NOMO-1 (cell line): Measurements from ENCODE around the gene ISM1.

Experiments used
- DNase-seq, 2 experiments: peaks; one replicate each; lab custom pipeline; 2025; ENCODE audit not compliant: unreplicated experiment in 2 of 2; lab: John Stamatoyannopoulos, UW

The ISM1 gene

DNA sequence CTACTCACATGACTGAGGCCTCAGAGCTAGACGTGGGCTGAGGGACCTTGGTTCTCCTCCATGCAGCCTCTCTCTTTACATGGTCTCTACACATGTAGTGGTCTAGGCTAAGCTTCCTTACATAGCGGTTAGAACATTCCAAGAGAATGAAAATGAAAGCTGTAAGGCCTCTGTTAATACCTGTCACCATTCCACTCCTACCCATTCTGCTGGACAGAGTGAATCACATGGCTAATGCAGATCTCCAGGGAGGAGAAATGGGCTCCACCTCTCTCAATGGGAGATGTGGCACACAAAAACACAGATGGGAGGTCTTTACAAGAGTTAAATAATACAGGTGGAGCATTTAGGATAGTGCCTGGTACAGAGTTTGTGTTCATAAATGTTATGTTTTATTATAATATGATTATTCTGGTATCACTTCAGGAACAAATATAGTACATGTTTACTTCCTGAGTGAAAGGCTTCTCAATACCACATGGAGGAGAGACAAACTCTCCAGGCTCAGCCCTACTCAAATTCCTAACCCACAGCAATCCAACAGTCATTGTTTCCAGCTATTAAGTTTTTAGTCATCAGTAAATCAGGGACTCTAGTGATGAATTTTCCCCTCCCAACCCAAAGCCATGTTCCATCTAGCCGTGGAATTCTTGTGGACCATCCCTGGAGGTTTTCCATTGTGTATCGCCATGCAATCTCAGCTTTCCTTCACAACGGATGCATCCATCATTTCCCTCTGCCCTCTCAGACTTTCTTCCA is 57.9 kb downstream of the ISM1 start:
- no peak for DNase-seq

DNA sequence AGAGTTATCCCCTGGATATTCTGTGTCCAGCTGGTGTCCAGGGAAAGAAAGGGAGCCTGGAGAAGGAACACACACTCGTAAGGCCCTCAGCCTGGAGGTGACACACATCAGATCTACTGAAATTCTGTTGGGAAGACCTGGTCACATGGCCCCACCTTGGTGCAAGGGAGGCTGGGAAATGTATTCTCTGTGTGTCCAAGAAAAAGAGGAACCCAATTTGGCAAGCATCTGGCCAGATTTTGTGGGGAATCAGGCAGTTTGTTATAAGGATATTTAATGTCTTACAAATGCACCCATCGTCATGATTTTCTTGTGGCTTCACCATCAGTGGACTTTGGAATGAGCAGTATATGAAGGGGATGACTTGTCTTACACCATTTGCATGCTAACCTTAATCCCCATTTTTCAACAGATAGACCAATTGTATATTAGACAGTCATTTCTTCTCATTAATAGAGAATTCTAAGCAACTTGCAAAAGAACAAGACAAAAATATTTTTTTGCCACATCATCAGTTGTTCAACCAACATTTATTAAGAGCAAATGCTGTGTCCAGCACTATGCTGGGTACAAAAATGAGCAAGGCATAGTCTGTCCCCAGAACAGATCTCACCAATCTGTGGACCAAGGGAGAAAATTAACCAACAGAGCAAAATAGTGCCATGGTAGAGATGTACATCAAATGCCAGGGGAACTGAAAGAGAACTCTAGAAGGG is 59.7 kb downstream of the ISM1 start:
- no peak for DNase-seq

DNA sequence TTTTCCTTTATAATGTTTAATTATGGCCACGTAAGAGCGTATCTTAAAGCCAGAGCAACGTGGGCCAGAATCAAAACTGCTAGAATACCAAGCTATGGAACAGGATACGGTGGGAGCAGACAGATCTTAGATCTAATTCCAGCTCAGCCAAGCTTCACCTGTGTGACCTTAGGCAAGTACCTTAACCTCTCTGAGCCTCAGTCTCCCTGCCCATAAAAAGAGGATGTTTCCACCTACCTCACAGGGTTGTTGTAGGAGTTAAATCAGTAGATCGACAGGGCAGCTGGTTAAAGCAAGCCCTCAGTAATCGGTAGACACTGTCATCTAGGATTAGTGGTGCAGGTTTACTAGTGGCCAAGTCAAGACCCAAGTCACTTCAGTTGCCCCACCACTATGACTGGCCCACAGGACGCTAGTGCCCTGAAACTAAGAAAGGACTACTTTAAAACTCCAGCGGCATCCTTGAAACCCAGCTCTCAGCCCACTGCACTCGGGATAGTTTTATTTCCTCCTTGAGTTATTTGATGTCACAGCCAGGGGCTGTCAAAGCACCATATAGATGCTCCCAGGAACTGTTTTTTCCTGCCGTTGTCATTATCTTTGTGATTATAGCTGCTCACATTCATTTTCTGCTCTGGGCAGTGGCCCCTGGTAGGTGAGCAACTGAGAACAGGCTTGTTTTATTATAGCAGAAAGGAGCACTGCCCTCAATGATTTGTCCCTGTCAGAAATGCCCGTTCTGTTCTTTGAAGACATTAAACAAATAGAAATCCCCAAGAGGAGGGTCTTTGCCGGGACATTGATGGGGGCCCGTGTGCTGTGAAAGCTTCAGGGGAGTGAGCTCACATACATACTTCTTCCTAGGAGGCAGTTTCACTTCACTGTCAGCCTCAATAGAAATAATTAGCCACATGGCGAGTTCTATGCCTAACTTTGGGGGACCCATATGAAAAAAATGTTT is 63.1 kb downstream of the ISM1 start:
- no peak for DNase-seq

DNA sequence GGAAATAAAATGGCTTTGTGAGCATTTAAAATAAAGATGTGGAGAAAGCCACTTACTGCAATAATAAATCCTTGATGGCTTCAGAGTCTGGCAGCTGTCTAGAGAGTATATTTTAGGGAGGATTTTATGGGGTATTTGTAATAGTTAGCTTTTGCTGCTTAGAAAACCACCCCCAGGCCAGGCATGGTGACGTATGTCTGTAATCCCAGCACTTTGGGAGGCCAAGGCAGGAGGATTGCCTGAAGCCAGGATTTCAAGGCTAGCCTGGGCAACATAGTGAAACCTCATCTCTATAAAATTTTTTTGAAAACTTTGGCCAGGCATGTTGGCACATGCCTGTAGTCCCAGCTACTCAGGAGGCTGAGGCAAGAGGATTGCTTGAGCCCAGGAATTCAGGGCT is 63.8 kb downstream of the ISM1 start:
- no peak for DNase-seq

DNA sequence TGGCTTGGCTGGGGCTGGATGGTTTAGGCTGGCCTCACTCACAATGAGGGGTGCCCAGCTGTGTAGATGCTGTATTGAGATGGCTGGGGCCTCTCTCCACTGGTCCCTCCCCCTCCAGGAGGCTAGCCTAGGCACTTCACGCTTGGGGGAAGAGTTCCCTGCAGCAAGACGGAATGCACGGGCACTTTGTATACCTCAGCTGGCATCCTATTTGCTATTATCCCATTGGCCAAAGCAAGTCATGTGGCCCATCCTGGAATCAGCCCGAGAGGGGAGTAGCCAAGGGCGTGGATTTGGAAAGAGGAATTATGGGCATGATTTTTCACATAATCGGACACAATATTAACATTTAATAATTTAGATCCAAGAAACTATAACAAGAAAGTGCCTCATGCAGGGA is 64.3 kb downstream of the ISM1 start:
- DNase-seq: no peak

DNA sequence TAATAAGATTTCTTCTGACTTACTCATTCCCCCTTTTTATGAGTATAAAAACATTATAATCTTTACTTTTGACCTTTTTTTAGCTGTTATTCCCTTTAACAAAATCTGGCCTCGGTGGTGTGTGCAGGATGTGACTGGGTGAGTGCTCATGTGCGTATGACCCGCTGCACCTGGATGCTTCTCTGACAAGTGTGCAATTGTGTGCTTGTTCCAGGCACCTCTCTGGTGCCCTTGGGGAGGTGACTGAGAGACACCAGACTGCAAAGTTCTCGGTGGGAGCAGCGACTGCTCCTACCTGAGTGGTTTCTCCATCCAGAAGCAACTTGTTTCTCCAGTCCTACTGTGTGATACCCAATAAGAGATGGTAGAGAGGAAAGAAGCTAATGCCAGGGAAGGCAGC is 65.0 kb downstream of the ISM1 start:
- DNase-seq: no peak

DNA sequence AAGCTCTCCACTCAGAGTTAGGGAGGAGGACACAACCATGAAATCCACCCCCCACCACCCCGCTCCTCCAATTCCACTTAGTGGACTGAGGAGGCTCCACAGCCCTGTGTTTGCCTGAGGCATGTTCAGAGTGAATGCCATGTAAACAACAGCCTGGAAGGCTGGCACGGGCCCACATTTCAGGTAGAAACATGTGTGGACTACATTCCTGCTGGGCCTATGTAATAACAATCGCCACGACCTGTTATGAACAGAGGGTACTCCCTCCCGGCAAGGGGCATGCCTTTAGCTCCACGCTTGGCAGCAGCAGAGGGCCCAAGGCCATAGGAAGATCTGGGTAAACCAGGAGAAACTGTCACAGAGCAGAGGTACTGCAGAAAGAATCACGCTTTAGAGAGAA is 65.5 kb downstream of the ISM1 start:
- DNase-seq: no peak

DNA sequence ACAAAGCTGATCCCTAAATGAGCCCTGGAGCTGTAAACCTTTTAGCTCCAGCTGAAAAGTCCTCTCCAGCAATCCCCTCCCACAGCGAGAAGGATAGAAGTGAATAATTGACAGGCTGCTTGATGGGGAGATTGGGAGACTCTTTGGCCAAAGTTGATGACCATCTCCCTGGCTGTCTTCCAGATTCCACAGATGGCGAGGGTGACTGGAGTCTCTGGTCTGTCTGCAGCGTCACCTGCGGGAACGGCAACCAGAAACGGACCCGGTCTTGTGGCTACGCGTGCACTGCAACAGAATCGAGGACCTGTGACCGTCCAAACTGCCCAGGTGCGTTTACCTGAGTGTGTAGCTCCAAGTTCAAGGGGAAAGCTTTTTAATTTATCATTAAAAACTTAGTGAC is 67.3 kb downstream of the ISM1 start:
- no peak for DNase-seq

DNA sequence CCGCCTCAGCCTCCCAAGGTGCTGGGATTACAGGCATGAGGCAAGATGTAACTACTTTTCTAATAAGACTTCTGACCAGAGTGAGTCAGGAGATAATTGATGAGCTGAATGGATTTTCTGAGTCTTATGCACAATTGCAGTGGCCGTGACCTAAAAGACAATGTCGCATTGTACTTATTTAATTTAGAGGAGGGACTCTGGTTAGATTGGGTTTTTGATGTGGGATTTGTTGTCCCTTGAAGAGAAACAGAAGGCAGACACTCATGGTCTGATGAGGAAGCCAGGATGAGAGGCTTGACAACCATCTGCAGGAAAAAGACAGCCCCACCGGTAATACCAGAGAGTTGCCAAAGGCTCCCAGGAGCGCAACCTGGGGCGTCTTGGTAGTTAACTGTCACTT is 68.0 kb downstream of the ISM1 start:
- DNase-seq: no peak

DNA sequence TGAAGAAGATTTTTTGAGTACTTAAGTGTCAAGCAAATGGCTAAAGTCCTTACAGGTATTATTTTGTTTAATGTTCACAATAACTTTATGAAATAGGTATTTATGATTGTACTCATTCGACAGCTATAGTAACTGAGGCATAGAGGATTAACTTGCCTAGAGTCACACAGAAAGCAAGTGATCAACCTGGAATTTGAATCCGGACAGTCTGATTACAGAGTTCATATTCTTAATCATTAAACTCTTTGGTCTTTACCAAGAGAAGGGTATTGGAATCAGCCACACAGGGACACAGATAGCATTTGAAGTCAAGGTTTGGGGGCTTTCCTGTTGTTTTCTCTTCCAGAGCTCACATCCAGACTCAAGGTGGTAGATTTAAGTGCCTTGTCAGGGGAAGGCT is 69.7 kb downstream of the ISM1 start:
- DNase-seq: no peak

DNA sequence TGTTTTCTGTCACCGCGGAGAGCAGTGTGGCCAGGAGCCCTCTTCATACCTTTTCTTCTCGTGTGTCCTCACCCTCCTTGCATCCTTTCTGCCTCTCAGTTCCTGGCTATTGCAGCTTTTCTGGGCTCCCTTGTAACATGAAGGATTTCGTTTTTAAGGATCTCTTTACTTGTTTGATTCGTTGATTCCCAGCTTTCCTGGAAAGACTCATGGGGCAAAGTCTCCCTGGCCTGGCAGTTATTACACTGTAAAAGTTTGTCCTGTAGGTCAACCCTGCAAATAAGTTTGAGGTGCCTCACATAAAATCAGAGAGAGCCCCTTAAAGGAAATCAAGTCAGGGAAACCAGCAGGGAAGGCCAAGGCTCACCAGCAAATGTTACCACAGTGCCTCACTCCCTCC is 70.1 kb downstream of the ISM1 start:
- DNase-seq: no peak

DNA sequence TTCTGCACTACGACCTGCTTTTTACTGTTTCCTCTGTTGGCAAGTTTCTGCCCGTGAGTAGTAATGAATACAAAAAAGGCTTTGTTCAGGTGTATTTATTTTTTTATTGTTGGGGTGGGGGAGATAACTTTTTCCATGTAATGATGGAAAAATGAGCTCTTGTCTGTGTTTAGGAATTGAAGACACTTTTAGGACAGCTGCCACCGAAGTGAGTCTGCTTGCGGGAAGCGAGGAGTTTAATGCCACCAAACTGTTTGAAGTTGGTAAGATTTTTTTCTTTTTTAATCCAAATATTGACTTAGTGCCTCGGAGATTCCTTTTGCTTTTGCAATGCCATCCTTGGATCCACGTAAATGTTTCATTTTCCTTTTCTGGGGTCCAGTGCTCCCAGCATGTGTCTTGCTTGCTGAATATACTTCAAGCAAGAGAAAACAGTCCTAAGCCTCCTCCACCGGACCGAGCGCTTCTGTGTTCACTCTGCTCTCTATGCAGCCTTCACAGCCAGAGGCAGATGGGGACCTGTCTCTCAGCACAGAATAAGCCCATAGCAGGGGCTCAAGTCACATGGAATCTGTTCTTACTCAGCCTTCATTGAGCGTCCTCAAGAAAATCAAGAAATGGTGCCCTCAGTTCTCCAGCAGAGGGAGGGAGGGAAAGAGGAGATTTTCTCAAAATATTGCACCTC is 71.3 kb downstream of the ISM1 start:
- DNase-seq: no peak

DNA sequence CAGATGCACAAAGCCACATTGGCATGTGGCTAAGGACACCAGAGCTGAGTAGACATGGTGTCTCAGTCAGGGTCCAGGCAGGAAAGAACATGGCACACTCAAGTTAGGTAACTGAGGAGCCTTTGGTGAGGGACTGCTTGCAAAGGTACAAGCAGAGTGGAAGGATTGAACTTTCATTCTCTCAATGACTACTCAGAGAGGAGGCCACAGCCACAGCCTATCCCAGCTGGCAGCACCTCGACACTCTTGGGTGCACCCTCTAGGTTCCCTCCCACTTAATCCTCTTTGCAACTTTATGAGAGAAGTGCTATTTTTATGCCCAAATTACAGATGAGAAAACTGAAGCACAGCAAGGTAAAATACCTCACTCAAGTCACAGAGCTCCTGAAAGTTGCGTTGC is 73.4 kb downstream of the ISM1 start:
- DNase-seq: no peak

DNA sequence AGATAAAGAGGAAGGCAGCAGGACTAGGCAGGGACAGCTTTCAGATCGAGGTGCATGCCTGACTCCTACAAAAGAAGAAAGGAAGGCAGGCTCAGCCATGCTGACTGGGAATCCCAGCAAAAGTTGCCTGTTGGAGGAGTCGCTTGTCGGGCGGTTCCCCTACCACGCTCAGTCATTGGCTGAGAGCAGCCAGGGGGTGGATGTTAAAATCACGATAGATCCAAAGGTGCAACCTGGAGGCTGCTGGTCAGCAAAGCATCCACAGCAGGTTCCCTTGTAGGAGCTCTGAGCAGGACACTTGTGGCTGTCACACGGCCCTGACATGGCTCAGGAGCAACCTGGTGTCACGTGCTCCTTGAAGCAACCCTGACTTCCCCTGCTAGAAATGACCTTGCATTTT is 74.6 kb downstream of the ISM1 start:
- no peak for DNase-seq

DNA sequence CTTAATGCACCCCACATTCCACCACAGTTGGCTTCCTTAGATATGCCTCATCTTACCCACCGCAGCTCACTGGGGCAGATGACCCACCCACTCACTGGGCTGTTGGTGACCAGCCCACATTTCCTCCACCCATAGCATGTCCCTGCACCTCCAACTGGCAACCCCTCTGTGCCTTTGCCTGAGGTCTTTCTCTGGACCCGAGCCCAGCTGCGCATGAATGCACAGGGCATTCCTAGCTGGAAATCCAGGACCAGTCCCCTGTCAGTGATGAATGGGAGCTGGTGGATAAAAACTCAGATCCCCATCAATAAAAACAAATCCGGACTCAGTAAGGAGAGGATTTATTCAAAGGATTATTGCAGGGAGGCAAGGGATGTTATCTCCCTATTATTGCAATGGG is 75.0 kb downstream of the ISM1 start:
- no peak for DNase-seq

DNA sequence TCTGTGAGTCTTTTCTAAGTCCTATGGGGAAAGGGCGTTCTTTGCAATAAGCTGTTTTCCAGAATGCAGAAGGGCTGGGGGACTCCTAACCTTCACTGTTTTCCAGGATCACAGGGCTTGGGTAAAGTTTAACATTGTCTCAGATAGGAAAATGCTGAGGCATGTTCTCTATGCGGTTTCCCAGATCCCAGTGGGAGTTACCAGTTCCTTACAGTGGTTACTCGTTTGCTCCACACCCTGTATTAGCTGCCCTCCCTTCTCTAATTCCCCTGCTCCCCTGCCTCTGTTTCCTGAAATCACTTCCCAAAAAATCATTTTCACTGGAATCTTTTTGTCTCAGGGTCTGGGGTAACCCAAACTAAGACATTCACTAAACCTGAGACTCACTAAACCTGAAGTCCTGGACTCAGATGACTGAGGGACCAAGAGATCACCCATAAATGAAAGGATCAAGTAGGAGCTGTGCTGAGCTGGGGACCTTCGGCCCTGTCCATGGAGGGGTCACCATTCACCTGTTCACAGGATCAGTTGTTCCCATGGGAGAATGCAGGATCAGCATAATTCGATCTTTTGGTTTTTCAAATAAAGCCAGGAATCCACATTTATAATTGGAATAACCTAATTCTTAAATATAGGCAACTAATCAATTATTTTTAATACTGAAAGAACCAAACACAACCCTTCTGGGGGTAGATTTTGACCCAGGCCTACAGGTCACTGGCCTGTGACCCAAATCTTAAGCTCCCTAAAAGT is 76.2 kb downstream of the ISM1 start:
- DNase-seq: no peak

DNA sequence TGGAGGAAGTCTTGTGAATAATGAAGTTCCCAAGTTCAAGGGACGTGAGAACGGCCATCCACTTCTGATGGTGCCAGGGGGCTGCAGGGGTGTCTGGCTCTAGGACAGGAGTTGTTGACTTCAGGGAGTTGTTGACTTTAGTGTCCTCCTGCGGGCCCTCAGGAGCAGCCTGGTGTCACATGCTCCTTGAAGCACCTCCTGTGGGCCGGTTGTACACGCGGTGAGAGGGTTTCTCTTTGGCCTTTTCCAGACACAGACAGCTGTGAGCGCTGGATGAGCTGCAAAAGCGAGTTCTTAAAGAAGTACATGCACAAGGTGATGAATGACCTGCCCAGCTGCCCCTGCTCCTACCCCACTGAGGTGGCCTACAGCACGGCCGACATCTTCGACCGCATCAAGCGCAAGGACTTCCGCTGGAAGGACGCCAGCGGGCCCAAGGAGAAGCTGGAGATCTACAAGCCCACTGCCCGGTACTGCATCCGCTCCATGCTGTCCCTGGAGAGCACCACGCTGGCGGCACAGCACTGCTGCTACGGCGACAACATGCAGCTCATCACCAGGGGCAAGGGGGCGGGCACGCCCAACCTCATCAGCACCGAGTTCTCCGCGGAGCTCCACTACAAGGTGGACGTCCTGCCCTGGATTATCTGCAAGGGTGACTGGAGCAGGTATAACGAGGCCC is 77.8 kb downstream of the ISM1 start:
- DNase-seq: no peak

DNA sequence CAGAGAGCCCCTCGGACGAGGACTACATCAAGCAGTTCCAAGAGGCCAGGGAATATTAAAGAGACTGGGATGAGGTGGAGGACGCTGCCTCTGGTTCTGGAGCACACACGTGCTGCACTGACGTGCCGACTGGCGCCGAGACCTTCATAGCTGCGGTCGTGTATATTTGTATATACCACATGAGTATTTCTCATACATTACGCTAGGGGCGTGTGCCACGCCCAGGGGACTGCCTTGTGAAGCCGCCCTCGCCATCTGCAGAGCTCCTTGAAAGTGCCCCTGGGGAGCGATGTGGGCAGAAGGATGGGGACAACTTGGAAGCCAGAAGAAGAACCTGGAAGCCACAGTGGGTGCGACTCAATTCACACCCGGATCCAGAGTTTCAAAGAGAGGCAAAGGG is 78.3 kb downstream of the ISM1 start:
- DNase-seq: no peak

DNA sequence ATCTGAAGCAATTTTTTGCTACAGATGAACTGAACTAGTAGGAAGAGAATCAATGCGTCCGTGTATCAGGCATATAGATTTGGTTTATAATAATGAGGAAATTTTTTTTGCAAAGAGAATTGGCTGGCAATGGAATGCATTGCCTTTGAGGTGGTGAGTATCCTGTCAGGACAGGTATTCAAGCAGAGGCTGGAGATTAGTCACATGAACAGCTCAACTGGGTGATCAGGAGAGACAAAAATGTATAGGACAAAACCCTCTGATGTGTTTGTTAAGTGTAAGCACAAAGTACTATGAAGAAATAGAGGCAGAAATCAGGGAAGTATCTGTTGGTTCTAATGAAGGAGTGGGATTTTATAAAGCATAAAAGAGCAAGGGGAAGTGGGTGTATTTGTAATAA is 80.5 kb downstream of the ISM1 start:
- DNase-seq: no peak
